ENCODE results near the gene TMUB1.

DNA sequence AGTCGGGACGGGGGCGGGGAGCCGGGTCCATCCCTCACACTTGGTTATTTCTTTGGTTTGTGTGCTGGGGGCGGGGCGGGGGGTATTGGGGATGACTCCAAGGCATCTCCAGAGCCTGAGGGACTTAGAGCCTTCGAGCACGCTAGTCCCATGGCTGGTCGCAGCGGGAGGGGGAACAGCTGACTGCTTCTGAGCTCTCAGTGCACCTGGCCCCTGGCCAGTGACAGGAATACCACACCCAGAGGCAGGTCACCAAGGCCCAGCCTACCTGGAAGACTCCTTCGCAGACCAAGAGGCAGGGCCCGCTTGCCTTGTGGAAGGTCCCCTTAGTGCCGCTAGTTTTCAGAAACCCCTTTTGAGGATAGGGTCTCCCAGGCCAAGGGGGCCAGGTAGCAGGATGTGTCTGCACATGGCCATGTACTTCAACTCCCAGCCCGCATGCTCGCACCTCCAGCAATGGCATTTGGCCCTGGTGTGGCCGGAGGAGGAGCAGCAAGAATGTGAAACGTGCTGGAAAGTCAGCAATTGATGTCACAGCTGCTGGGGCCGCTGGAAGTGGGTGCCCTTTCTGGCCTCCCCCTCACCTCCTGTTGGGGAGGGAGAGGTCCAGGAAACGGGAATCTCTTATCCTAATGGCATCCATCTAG, 43.3 kb upstream of the TMUB1 start:
- TF ChIP-seq, protein P1, sequence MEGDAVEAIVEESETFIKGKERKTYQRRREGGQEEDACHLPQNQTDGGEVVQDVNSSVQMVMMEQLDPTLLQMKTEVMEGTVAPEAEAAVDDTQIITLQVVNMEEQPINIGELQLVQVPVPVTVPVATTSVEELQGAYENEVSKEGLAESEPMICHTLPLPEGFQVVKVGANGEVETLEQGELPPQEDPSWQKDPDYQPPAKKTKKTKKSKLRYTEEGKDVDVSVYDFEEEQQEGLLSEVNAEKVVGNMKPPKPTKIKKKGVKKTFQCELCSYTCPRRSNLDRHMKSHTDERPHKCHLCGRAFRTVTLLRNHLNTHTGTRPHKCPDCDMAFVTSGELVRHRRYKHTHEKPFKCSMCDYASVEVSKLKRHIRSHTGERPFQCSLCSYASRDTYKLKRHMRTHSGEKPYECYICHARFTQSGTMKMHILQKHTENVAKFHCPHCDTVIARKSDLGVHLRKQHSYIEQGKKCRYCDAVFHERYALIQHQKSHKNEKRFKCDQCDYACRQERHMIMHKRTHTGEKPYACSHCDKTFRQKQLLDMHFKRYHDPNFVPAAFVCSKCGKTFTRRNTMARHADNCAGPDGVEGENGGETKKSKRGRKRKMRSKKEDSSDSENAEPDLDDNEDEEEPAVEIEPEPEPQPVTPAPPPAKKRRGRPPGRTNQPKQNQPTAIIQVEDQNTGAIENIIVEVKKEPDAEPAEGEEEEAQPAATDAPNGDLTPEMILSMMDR (IDR thresholded peaks at IDR 0.05 in 8 of 11, conservative IDR thresholded peaks at IDR 0.05 in 3 of 11), result no peak
- TF ChIP-seq POLR2AphosphoS5 (IDR thresholded peaks at IDR 0.05), result no peak

Measured in spleen (tissue), 7 donors.